HepG2 (cell line): Measurements from ENCODE around the gene TFE3. TPM values are rescaled to one million over a fixed set of nuclear protein-coding genes. Genes with fewer than 3 reads are reported as not detected.

Experiments used
- ATAC-seq: fragments of 200-7000 bp; cut with Tn5 transposase; 3 replicates; pipeline ENCODE4 v1.9.1; 2020; ENCODE audit warnings: mild to moderate bottlenecking, moderate library complexity
- BruUV-seq: library from RNA; stranded (reverse); fragments of 400-500 nt; replicated peaks from 2 replicates; lab custom pipeline; 2021; lab: Mats Ljungman, UMichigan
- CTCF ChIA-PET: fragments of 300-600 bp; formaldehyde crosslinking; extraction: SDS; loops from one replicate; lab custom pipeline; 2021; ENCODE audit warnings: low total read pairs, inconsistent platforms, low intra/inter-chr PET ratio; lab: Yijun Ruan, JAX
- POLR2A ChIA-PET: fragments of 350-600 bp; sonication (Branson Sonifier 250); formaldehyde crosslinking; loops from one replicate; lab custom pipeline; 2020; ENCODE audit warnings: antibody characterized with exemption, inconsistent platforms; lab: Yijun Ruan, JAX
- DNase-seq: peaks from one replicate; pipeline ENCODE4 v3.0.0-alpha.2; 2015; ENCODE audit warnings: low spot score
- FAIRE-seq: peaks from 3 replicates; lab custom pipeline; 2011; peaks lifted over from hg19 to GRCh38; lab: Jason Lieb, UNC
- H2AFZ ChIP-seq: one replicate; pipeline ENCODE4 v1.6.1; 2011; ENCODE audit warnings: low read length, inconsistent platforms
- H3K27ac ChIP-seq: fragments of 300-600 bp; 3 replicates; pipeline ENCODE4 v1.8.0; 2011; ENCODE audit warnings: mixed run types, mild to moderate bottlenecking, mixed read lengths, low read length, inconsistent platforms; ENCODE audit not compliant: insufficient read depth; ENCODE audit errors: extremely low read length
- H3K27me3 ChIP-seq, 2 experiments: fragments of 200-600 bp in 1 of 2; 2 replicates in 1 of 2; 3 replicates in 1 of 2; pipeline versions ENCODE4 v1.6.0 to v1.8.0; 2011; ENCODE audit warnings: low read length in 2 of 2, mild to moderate bottlenecking in 2 of 2, moderate library complexity in 2 of 2, inconsistent platforms in 1 of 2; ENCODE audit not compliant: insufficient read depth in 2 of 2, control insufficient read depth in 1 of 2
- H3K36me3 ChIP-seq, 2 experiments: fragments of 200-600 bp in 1 of 2; replicated peaks in 1 of 2; 2 replicates in 1 of 2; 3 replicates in 1 of 2; pipeline versions ENCODE4 v1.5.1 to v1.8.0; 2011; ENCODE audit warnings: low read length in 2 of 2, inconsistent platforms in 1 of 2; ENCODE audit not compliant: insufficient read depth in 2 of 2, control insufficient read depth in 1 of 2
- H3K4me1 ChIP-seq: 2 replicates; pipeline ENCODE4 v1.5.1; 2012; ENCODE audit warnings: low read length, inconsistent platforms; ENCODE audit not compliant: insufficient read depth
- H3K4me2 ChIP-seq: 2 replicates; pipeline ENCODE4 v1.6.0; 2011; ENCODE audit warnings: low read depth, low read length, inconsistent platforms
- H3K4me3 ChIP-seq, 3 experiments: fragments of 200-600 bp in 1 of 3; sonication (generic), shearing (Covaris generic) in 1 of 3; replicated peaks in 1 of 3; 2 replicates each; pipeline ENCODE4 v1.5.1; 2011 to 2016; ENCODE audit warnings: low read length in 3 of 3, inconsistent platforms in 2 of 3, low read depth in 2 of 3, mild to moderate bottlenecking in 2 of 3, control low read depth in 1 of 3, mixed read lengths in 1 of 3; ENCODE audit not compliant: insufficient read depth in 1 of 3
- H3K79me2 ChIP-seq: one replicate; pipeline ENCODE4 v1.6.1; 2011; ENCODE audit warnings: low read length, inconsistent platforms; ENCODE audit not compliant: insufficient read depth
- H3K9ac ChIP-seq: 2 replicates; pipeline ENCODE4 v1.6.0; 2011; ENCODE audit warnings: mild to moderate bottlenecking, low read depth, low read length, inconsistent platforms; ENCODE audit not compliant: insufficient read depth
- H3K9me3 ChIP-seq: 2 replicates; pipeline ENCODE4 v1.5.1; 2012; ENCODE audit warnings: mild to moderate bottlenecking, low read length
- H4K20me1 ChIP-seq: 2 replicates; pipeline ENCODE4 v1.6.0; 2011; ENCODE audit warnings: inconsistent platforms, mild to moderate bottlenecking, low read length, moderate library complexity; ENCODE audit not compliant: insufficient read depth
- AKAP8 ChIP-seq: sonication (generic); formaldehyde crosslinking; IDR thresholded peaks from 2 replicates; pipeline ENCODE4 v1.5.1; 2020; ENCODE audit warnings: mild to moderate bottlenecking, missing genetic modification reagents
- ATM ChIP-seq: fragments of 450-650 bp; IDR thresholded peaks from 2 replicates; pipeline ENCODE4 v1.7.1; 2017; ENCODE audit warnings: mild to moderate bottlenecking, borderline replicate concordance
- CEBPG ChIP-seq: IDR thresholded peaks from 2 replicates; pipeline ENCODE4 v1.6.1; 2016
- HOXD1 ChIP-seq: sonication (generic); formaldehyde crosslinking; IDR thresholded peaks from 2 replicates; pipeline ENCODE4 v1.5.0; 2020; ENCODE audit warnings: missing genetic modification reagents
- NR2F6 ChIP-seq, 2 experiments: IDR thresholded peaks; 2 replicates each; pipeline ENCODE4 v1.6.1; 2016; ENCODE audit warnings: antibody characterized with exemption in 1 of 2, mild to moderate bottlenecking in 1 of 2
- NRL ChIP-seq: sonication (generic); formaldehyde crosslinking; IDR thresholded peaks from 2 replicates; pipeline ENCODE4 v1.5.0; 2020; ENCODE audit warnings: missing genetic modification reagents, mild to moderate bottlenecking, moderate library complexity, borderline replicate concordance
- PITX1 ChIP-seq: sonication (generic); formaldehyde crosslinking; IDR thresholded peaks from 2 replicates; pipeline ENCODE4 v1.5.1; 2020; ENCODE audit warnings: mild to moderate bottlenecking, missing genetic modification reagents
- SETDB1 ChIP-seq: sonication (generic); formaldehyde crosslinking; IDR thresholded peaks from 2 replicates; pipeline ENCODE4 v1.5.1; 2020; ENCODE audit warnings: missing genetic modification reagents, mild to moderate bottlenecking, borderline replicate concordance
- SIX1 ChIP-seq: sonication (generic); formaldehyde crosslinking; IDR thresholded peaks from 2 replicates; pipeline ENCODE4 v1.4.0; 2020; ENCODE audit warnings: missing genetic modification reagents, borderline replicate concordance
- SP5 ChIP-seq: IDR thresholded peaks from 2 replicates; pipeline ENCODE4 v1.6.1; 2016; ENCODE audit warnings: low read depth, borderline replicate concordance
- XBP1 ChIP-seq: sonication (generic); formaldehyde crosslinking; IDR thresholded peaks from 2 replicates; pipeline ENCODE4 v1.5.0; 2020; ENCODE audit warnings: missing genetic modification reagents
- ZNF10 ChIP-seq: sonication (generic); formaldehyde crosslinking; IDR thresholded peaks from 2 replicates; pipeline ENCODE4 v1.4.0; 2020; ENCODE audit warnings: mild to moderate bottlenecking, low read depth, missing genetic modification reagents, borderline replicate concordance
- ZNF724P ChIP-seq: sonication (generic); formaldehyde crosslinking; IDR thresholded peaks from 2 replicates; pipeline ENCODE4 v1.8.0; 2022; ENCODE audit warnings: missing genetic modification reagents, borderline replicate concordance
- WGBS: methylation state at CpG from one replicate; pipeline ENCODE4 v1.1.6; 2017; ENCODE audit warnings: low lambda C conversion rate; 5-methylcytosine and 5-hydroxymethylcytosine counted together
- in situ Hi-C: cut with HindIII; loops from 2 replicates; pipeline ENCODE4 v1.10.0; 2017; ENCODE audit warnings: low pct_unique_long_range_greater_than_20kb; ENCODE audit not compliant: extremely low pct_ligation_motif_present
- intact Hi-C: fragments of 100-400 bp; cut with micrococcal nuclease; formaldehyde crosslinking; loops from one replicate; pipeline ENCODE4 v1.10.0; 2022; ENCODE audit not compliant: unreplicated experiment
- polyA plus RNA-seq, 8 experiments: library from polyadenylated mRNA; depleted of rRNA in 3 of 8; stranded (reverse) in 7 of 8; unstranded in 1 of 8; fragments of >200 nt; fragmentation: Illumina TruSeq in 4 of 8; extraction: Trizol in 4 of 8; gene quantifications; 2 replicates each; pipeline versions ENCODE4 v1.2.1 to v1.2.3, GENCODE V29; 2011 to 2016; ENCODE audit warnings: low read depth in 4 of 8, missing spikeins in 1 of 8, mixed read lengths in 1 of 8; ENCODE audit not compliant: insufficient read depth in 1 of 8
- total RNA-seq, 5 experiments: library from RNA; depleted of rRNA; stranded (reverse); fragments of >200 nt; fragmentation: Illumina TruSeq; extraction: Trizol; gene quantifications; 2 replicates each; pipeline ENCODE4 v1.2.3, GENCODE V29; 2016; ENCODE audit warnings: low read depth in 1 of 5
- TF ChIP-seq, protein P1 (sequence below): sonication (generic); formaldehyde crosslinking; IDR thresholded peaks from 2 replicates; pipeline ENCODE4 v1.4.0; 2020; ENCODE audit warnings: mild to moderate bottlenecking, missing genetic modification reagents, borderline replicate concordance
- TF ChIP-seq, protein P2 (sequence below): sonication (generic); formaldehyde crosslinking; IDR thresholded peaks from 2 replicates; pipeline ENCODE4 v1.4.0; 2020; ENCODE audit warnings: missing genetic modification reagents
- TF ChIP-seq, protein P3 (sequence below): IDR thresholded peaks from 2 replicates; pipeline ENCODE4 v1.6.1; 2012; ENCODE audit warnings: inconsistent platforms
- TF ChIP-seq, protein P4 (sequence below): sonication (generic); formaldehyde crosslinking; IDR thresholded peaks from 2 replicates; pipeline ENCODE4 v1.8.0; 2022; ENCODE audit warnings: missing genetic modification reagents, mild to moderate bottlenecking, inconsistent platforms, borderline replicate concordance
- TF ChIP-seq, protein P5 (sequence below): sonication (generic); formaldehyde crosslinking; IDR thresholded peaks from 2 replicates; pipeline ENCODE4 v1.4.0; 2020; ENCODE audit warnings: missing genetic modification reagents, low read depth, mild to moderate bottlenecking, borderline replicate concordance

TFE3 gene
- total and polyA plus RNA-seq, 2 of the 13 experiments (the other 11 are each of a cell fraction or from before 2014, with no cell fraction given), result 8.3 to 12.3 TPM

DNA sequence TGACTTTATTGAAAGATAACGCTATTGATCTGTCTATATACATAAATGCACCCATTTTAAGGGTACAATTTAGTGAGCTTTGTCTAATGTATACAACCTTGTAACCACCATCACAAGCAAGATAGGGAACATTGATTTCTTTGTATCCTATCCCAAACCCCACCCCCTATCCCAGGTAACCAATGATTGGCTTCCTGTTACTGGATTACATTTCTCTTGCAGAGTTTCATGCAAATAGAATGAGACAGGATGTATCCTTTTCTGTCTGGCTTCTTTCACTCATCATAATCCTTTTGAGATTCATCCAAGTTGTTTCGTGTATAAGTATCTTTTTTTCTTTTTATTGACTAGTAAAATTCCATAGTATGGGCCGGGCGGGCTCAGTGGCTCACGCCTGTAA lies 39.5 kb downstream of the TFE3 start:
- intact Hi-C loops, result no loop called here
- FAIRE-seq, result no peak
- peaks cover 18% of the 10 kb centered on the region for H3K4me1 ChIP-seq
- 53% methylated on average over 5 of the region's 5 CpGs for WGBS
- no peak for ATAC-seq
- no peak overlapping the region for H3K27ac ChIP-seq
- H3K27me3 ChIP-seq, result no peaks in the 10 kb centered on the region
- in situ Hi-C loops, result no loop called here
- BruUV-seq, result no TSS peak
- no peak overlapping the region for H3K4me3 ChIP-seq
- peaks cover 7% of the 10 kb centered on the region for H3K79me2 ChIP-seq
- peaks cover under 1 to 1% of the 10 kb centered on the region in 2 experiments; a peak in 1 of 5 replicates for H3K36me3 ChIP-seq
- DNase-seq, result peak; percentile 9
- no peak overlapping the region for H3K9ac ChIP-seq
- peak overlapping the region; percentile 32; the same call in 1 of the 2 replicates for H3K4me2 ChIP-seq
- ChIA-PET POLR2A (no interaction called here), CTCF (no interaction called here)
- no peaks in the 10 kb centered on the region for H3K9me3 ChIP-seq
- no peak overlapping the region for H2AFZ ChIP-seq
- no peaks in the 10 kb centered on the region for H4K20me1 ChIP-seq
- TF ChIP-seq NR2F6 (IDR thresholded peaks at IDR 0.05) (no peak), NR2F6 (CRISPR knock-in tag; IDR thresholded peaks at IDR 0.05) (no peak), ZNF724P (no peak), XBP1 (CRISPR knock-in tag) (no peak), HOXD1 (CRISPR knock-in tag) (no peak), SIX1 (no peak), ZNF10 (CRISPR knock-in tag) (no peak), SETDB1 (CRISPR knock-in tag) (no peak), ATM (no peak), AKAP8 (CRISPR knock-in tag) (no peak), CEBPG (CRISPR knock-in tag) (no peak), SP5 (CRISPR knock-in tag) (no peak), PITX1 (CRISPR knock-in tag) (no peak), NRL (CRISPR knock-in tag) (no peak)
- TF ChIP-seq, protein P1, sequence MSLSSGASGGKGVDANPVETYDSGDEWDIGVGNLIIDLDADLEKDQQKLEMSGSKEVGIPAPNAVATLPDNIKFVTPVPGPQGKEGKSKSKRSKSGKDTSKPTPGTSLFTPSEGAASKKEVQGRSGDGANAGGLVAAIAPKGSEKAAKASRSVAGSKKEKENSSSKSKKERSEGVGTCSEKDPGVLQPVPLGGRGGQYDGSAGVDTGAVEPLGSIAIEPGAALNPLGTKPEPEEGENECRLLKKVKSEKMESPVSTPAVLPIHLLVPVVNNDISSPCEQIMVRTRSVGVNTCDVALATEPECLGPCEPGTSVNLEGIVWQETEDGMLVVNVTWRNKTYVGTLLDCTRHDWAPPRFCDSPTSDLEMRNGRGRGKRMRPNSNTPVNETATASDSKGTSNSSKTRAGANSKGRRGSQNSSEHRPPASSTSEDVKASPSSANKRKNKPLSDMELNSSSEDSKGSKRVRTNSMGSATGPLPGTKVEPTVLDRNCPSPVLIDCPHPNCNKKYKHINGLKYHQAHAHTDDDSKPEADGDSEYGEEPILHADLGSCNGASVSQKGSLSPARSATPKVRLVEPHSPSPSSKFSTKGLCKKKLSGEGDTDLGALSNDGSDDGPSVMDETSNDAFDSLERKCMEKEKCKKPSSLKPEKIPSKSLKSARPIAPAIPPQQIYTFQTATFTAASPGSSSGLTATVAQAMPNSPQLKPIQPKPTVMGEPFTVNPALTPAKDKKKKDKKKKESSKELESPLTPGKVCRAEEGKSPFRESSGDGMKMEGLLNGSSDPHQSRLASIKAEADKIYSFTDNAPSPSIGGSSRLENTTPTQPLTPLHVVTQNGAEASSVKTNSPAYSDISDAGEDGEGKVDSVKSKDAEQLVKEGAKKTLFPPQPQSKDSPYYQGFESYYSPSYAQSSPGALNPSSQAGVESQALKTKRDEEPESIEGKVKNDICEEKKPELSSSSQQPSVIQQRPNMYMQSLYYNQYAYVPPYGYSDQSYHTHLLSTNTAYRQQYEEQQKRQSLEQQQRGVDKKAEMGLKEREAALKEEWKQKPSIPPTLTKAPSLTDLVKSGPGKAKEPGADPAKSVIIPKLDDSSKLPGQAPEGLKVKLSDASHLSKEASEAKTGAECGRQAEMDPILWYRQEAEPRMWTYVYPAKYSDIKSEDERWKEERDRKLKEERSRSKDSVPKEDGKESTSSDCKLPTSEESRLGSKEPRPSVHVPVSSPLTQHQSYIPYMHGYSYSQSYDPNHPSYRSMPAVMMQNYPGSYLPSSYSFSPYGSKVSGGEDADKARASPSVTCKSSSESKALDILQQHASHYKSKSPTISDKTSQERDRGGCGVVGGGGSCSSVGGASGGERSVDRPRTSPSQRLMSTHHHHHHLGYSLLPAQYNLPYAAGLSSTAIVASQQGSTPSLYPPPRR (CRISPR knock-in tag), result no peak
- TF ChIP-seq, protein P2, sequence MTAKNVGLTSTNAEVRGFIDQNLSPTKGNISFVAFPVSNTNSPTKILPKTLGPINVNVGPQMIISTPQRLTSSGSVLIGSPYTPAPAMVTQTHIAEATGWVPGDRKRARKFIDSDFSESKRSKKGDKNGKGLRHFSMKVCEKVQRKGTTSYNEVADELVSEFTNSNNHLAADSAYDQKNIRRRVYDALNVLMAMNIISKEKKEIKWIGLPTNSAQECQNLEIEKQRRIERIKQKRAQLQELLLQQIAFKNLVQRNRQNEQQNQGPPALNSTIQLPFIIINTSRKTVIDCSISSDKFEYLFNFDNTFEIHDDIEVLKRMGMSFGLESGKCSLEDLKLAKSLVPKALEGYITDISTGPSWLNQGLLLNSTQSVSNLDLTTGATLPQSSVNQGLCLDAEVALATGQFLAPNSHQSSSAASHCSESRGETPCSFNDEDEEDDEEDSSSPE (CRISPR knock-in tag), result no peak
- TF ChIP-seq, protein P3, sequence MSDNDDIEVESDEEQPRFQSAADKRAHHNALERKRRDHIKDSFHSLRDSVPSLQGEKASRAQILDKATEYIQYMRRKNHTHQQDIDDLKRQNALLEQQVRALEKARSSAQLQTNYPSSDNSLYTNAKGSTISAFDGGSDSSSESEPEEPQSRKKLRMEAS, result no peak
- TF ChIP-seq, protein P4, sequence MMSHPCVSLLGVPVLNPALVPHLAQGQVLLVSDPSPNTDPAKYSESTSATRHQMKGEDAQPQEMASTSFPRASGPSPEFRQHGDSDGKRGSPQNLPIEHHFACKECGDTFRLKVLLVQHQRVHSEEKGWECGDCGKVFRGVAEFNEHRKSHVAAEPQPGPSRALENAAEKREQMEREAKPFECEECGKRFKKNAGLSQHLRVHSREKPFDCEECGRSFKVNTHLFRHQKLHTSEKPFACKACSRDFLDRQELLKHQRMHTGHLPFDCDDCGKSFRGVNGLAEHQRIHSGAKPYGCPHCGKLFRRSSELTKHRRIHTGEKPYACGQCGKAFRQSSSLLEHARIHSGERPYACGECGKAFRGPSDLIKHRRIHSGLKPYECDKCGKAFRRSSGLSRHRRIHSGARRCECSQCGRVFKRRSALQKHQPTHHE (CRISPR knock-in tag), result no peak
- TF ChIP-seq, protein P5, sequence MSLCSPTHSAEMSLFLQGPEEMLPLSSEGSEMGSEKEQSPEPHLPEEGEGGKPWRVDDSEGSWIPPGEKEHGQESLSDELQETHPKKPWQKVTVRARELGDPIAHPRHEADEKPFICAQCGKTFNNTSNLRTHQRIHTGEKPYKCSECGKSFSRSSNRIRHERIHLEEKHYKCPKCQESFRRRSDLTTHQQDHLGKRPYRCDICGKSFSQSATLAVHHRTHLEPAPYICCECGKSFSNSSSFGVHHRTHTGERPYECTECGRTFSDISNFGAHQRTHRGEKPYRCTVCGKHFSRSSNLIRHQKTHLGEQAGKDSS (CRISPR knock-in tag), result no peak
